ENCODE data around the gene MAFG. TPM values are rescaled to one million over a fixed set of nuclear protein-coding genes. Genes with fewer than 3 reads are reported as not detected.

The MAFG gene
- total RNA-seq, 1 experiment from 2014 or later: 29.1 TPM

DNA sequence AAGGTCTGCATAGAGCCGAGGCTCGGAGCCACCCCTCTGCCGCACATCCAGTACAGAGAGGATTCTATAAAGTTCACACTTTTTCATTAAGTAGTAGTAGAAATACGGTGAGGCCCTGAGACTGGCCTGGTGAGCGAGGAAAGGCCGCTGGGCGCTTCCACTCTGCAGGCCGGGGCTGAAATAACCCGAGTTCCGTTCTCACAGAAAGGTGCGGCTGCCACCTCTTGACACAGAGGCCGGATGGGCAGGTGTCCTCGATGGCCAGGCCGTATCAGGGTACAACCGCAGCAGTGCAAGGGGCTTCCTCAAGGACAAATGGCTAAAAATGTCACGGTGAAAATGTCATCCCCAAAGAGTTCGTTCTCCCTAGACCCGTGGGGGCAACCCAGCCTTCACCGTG, 15.6 kb downstream of the MAFG start:
- no peaks in the 10 kb centered on the region for H3K9me3 ChIP-seq
- H3K4me1 Mint-ChIP-seq (ENCODE audit: low read depth, unreplicated experiment): peaks cover 24% of the 10 kb centered on the region
- DNase-seq: no peak
- peak overlapping the region; percentile 70 for H3K4me3 Mint-ChIP-seq (ENCODE audit: unreplicated experiment)
- H3K4me1 ChIP-seq: peaks cover 25% of the 10 kb centered on the region
- H3K4me3 ChIP-seq (ENCODE audit: low read depth, low read length): no peak overlapping the region
- peak overlapping the region; percentile 73 for H3K27ac Mint-ChIP-seq (ENCODE audit: unreplicated experiment)
- TF ChIP-seq, protein P1, sequence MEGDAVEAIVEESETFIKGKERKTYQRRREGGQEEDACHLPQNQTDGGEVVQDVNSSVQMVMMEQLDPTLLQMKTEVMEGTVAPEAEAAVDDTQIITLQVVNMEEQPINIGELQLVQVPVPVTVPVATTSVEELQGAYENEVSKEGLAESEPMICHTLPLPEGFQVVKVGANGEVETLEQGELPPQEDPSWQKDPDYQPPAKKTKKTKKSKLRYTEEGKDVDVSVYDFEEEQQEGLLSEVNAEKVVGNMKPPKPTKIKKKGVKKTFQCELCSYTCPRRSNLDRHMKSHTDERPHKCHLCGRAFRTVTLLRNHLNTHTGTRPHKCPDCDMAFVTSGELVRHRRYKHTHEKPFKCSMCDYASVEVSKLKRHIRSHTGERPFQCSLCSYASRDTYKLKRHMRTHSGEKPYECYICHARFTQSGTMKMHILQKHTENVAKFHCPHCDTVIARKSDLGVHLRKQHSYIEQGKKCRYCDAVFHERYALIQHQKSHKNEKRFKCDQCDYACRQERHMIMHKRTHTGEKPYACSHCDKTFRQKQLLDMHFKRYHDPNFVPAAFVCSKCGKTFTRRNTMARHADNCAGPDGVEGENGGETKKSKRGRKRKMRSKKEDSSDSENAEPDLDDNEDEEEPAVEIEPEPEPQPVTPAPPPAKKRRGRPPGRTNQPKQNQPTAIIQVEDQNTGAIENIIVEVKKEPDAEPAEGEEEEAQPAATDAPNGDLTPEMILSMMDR (IDR thresholded peaks at IDR 0.05; ENCODE audit: insufficient read depth in 1 of 2, low read depth in 1 of 2, low read length in 1 of 2, severe bottlenecking in 1 of 2, unreplicated experiment in 1 of 2): no peak
- no TSS peak for BruUV-seq (replicated peaks)
- no peaks in the 10 kb centered on the region for H3K27me3 Mint-ChIP-seq (ENCODE audit: insufficient read depth, unreplicated experiment)
- no peaks in the 10 kb centered on the region for H3K27me3 ChIP-seq (replicated peaks; ENCODE audit: control insufficient read depth, insufficient read depth, low read length)
- intact Hi-C loops (cut with micrococcal nuclease; ENCODE audit: unreplicated experiment): loop anchor here (2.0 kb wide), 1 partner anchor 15 kb away; the partner anchor contains the start of gene MAFG
- H3K36me3 ChIP-seq (ENCODE audit: control insufficient read depth, insufficient read depth, low read length): peaks cover 24% of the 10 kb centered on the region
- no peaks in the 10 kb centered on the region for H3K9me3 Mint-ChIP-seq (ENCODE audit: unreplicated experiment)
- ChIA-PET CTCF (interaction anchor here (0.8 kb wide), 1 partner anchor 16 kb away, joined by 9 read pairs; the partner anchor contains the start of gene MAFG), POLR2A (no interaction called here)
- H3K36me3 Mint-ChIP-seq (ENCODE audit: insufficient read depth, unreplicated experiment): peaks cover 93% of the 10 kb centered on the region

DNA sequence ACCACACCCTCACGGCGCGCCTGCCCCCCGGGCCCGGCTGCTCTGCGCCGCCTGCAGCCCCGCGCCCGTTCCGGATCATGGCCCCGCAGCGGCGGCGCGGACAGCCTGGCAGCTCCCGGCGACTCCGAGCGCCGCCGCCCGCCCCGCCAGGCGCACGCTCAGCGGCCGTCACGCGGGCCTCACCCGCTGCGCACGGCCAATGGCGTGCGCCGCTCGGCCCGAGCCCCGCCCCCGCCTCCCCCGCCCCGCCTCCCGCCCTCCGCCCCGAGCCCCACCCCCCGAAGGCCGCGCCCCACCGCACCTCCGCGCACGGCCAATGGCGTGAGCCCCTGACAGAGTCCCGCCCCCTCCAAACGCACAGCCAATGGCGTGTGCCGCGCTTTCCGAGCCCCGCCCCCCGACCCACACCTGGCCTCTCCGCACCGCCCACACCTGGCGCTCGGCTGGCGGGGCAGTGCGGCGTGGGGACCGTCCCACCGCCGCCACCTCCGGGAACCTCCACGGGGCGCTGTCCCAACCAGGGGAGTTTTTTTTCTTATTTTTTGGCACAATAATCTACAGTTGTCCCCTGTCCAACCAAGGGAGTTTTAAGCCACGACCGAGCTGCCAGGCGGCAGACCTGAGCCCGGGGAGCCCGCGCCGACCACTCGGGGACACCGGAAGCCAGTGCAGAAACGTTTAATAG, 16.1 kb downstream of the MAFG start, which contains the start of gene PCYT2:
Gene PCYT2, minus strand, starts transcription at position 123 of the 685 bp plus-strand sequence. Its CDS starts 44 bp downstream, at position 79.
- Histone ChIP-seq H3K4me3 (ENCODE audit: low read depth, low read length) (peak within 1 kb of the TSS; percentile 99), H3K36me3 (ENCODE audit: control insufficient read depth, insufficient read depth, low read length) (peaks cover 24% of the 10 kb centered on the region), H3K4me1 (peaks cover 19% of the 10 kb centered on the region), H3K9me3 (no peaks in the 10 kb centered on the region), H3K27me3 (replicated peaks; ENCODE audit: control insufficient read depth, insufficient read depth, low read length) (no peaks in the 10 kb centered on the region)
- Mint-ChIP-seq H3K27me3 (ENCODE audit: insufficient read depth, unreplicated experiment) (no peaks in the 10 kb centered on the region), H3K36me3 (ENCODE audit: insufficient read depth, unreplicated experiment) (peaks cover 93% of the 10 kb centered on the region), H3K4me1 (ENCODE audit: low read depth, unreplicated experiment) (peaks cover 19% of the 10 kb centered on the region), H3K4me3 (ENCODE audit: unreplicated experiment) (peak within 1 kb of the TSS; percentile 89), H3K27ac (ENCODE audit: unreplicated experiment) (peak within 1 kb of the TSS; percentile 94), H3K9me3 (ENCODE audit: unreplicated experiment) (no peaks in the 10 kb centered on the region)
- ChIA-PET POLR2A (interaction anchor here (0.6 to 1.0 kb wide), 5 partner anchors 13 to 126 kb away, joined by 3 to 7 read pairs (median 3); partner anchors contain the start of genes ANAPC11 and DCXR), CTCF (no interaction called here)
- TF ChIP-seq, protein P1 (IDR thresholded peaks at IDR 0.05; ENCODE audit: insufficient read depth in 1 of 2, low read depth in 1 of 2, low read length in 1 of 2, severe bottlenecking in 1 of 2, unreplicated experiment in 1 of 2): peak; percentile 31 to 45
- intact Hi-C loops (cut with micrococcal nuclease; ENCODE audit: unreplicated experiment): loop anchor here (2.0 kb wide), 1 partner anchor 15 kb away; the partner anchor contains the start of gene MAFG
- DNase-seq: peak; percentile 97 to 98
- no TSS peak for BruUV-seq (replicated peaks)

DNA sequence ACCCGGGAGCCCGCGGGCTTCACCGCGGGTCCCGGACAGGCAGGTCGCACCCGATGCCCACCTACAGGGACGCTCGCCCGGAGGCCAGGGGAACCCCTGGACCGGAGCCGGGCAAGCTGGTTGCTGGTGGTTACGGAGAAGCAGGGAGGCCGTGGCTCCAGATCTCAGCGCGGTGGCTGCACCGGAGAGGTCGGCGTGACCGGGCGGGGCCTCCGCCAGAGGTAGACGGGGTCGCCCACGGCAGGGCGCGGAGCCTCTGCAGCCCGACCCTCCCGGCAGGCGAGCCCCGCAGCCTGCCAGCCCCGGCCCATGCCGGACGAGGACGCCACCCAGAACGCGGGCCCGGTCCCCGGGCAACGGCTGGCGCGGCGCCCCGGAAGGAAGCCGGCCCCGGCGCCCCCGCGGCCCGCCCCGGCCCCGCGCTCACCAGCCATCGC, 16.7 kb downstream of the MAFG start:
- POLR2A ChIA-PET: interaction anchor here (0.6 to 1.0 kb wide), 5 partner anchors 14 to 127 kb away, joined by 3 to 7 read pairs (median 3); partner anchors contain the start of genes ANAPC11 and DCXR
- H3K27me3 Mint-ChIP-seq (ENCODE audit: insufficient read depth, unreplicated experiment): no peaks in the 10 kb centered on the region
- BruUV-seq (replicated peaks): TSS peak; percentile 91

More for the DNA sequence above, 16.7 kb downstream of the MAFG start:
- Mint-ChIP-seq H3K27ac (ENCODE audit: unreplicated experiment) (peak overlapping the region; percentile 94), H3K36me3 (ENCODE audit: insufficient read depth, unreplicated experiment) (peaks cover 91% of the 10 kb centered on the region), H3K9me3 (ENCODE audit: unreplicated experiment) (no peaks in the 10 kb centered on the region), H3K4me1 (ENCODE audit: low read depth, unreplicated experiment) (peaks cover 13% of the 10 kb centered on the region), H3K4me3 (ENCODE audit: unreplicated experiment) (peak overlapping the region; percentile 89)
- Histone ChIP-seq H3K27me3 (replicated peaks; ENCODE audit: control insufficient read depth, insufficient read depth, low read length) (no peaks in the 10 kb centered on the region), H3K36me3 (ENCODE audit: control insufficient read depth, insufficient read depth, low read length) (peaks cover 24% of the 10 kb centered on the region), H3K4me1 (peaks cover 15% of the 10 kb centered on the region), H3K4me3 (ENCODE audit: low read depth, low read length) (peak overlapping the region; percentile 99), H3K9me3 (no peaks in the 10 kb centered on the region)
- intact Hi-C loops (cut with micrococcal nuclease; ENCODE audit: unreplicated experiment): loop anchor here (1.0 to 2.0 kb wide), 2 partner anchors 16 to 20 kb away; partner anchors contain the start of genes ALYREF, ANAPC11 and MAFG
- DNase-seq: no peak
- TF ChIP-seq, protein P1 (IDR thresholded peaks at IDR 0.05; ENCODE audit: insufficient read depth in 1 of 2, low read depth in 1 of 2, low read length in 1 of 2, severe bottlenecking in 1 of 2, unreplicated experiment in 1 of 2): no peak
- CTCF ChIA-PET: no interaction called here
